T follicular helper cell (primary cell): Measurements from ENCODE around the gene SNX25.

Experiments
- DNase-seq: peaks from one replicate; pipeline ENCODE4 v3.0.0-alpha.2; 2020; ENCODE audit warnings: low read depth

Gene SNX25

GRCh38 chr4:185411849-185412248 lies 202.5 kb downstream of the SNX25 start:
- DNase-seq = no peak

- no peak for DNase-seq
Measured at GRCh38 chr4:185412412-185412811, 203.0 kb downstream of the SNX25 start.
